HepG2 (cell line): ENCODE measurements around the gene ABAT. TPM values are rescaled to one million over a fixed set of nuclear protein-coding genes. Genes with fewer than 3 reads are reported as not detected.
A peak's percentile ranks its signal among the peaks of the same experiment; 100 is the strongest.

Experiments
- ARID2 ChIP-seq: sonication (generic); formaldehyde crosslinking; IDR thresholded peaks from 2 replicates; pipeline ENCODE4 v1.8.1; 2022; ENCODE audit warnings: mild to moderate bottlenecking, missing genetic modification reagents, borderline replicate concordance
- CAMTA2 ChIP-seq: sonication (generic); formaldehyde crosslinking; IDR thresholded peaks from 2 replicates; pipeline ENCODE4 v1.4.0; 2020; ENCODE audit warnings: mild to moderate bottlenecking, missing genetic modification reagents, borderline replicate concordance
- DR1 ChIP-seq: sonication (generic); formaldehyde crosslinking; IDR thresholded peaks from 2 replicates; pipeline ENCODE4 v1.8.0; 2021; ENCODE audit warnings: mild to moderate bottlenecking, missing genetic modification reagents, inconsistent platforms
- HOXA5 ChIP-seq: sonication (generic); formaldehyde crosslinking; IDR thresholded peaks from 2 replicates; pipeline ENCODE4 v1.4.0; 2020; ENCODE audit warnings: missing genetic modification reagents
- KLF16 ChIP-seq, 2 experiments: sonication (generic) in 1 of 2; formaldehyde crosslinking in 1 of 2; IDR thresholded peaks; 2 replicates each; pipeline versions ENCODE4 v1.6.1 to v1.8.0; 2016 to 2023; ENCODE audit warnings: missing genetic modification reagents in 2 of 2, missing compliant biosample characterization in 1 of 2
- MAZ ChIP-seq, 2 experiments: sonication (generic) in 1 of 2; formaldehyde crosslinking in 1 of 2; IDR thresholded peaks; 2 replicates each; pipeline versions ENCODE4 v1.5.0 to v1.6.1; 2012 to 2020; ENCODE audit warnings: low read depth in 2 of 2, mild to moderate bottlenecking in 2 of 2, borderline replicate concordance in 1 of 2, improper control_type of control experiment in 1 of 2, low read length in 1 of 2, missing genetic modification reagents in 1 of 2, moderate library complexity in 1 of 2
- MTA1 ChIP-seq: sonication (generic); formaldehyde crosslinking; IDR thresholded peaks from 2 replicates; pipeline ENCODE4 v1.4.0; 2020; ENCODE audit warnings: missing genetic modification reagents, mild to moderate bottlenecking, borderline replicate concordance
- NFKBIZ ChIP-seq: IDR thresholded peaks from 2 replicates; pipeline ENCODE4 v1.6.1; 2018; ENCODE audit warnings: missing genetic modification reagents, missing compliant biosample characterization
- NFYC ChIP-seq: IDR thresholded peaks from 2 replicates; pipeline ENCODE4 v1.6.1; 2016; ENCODE audit warnings: missing genetic modification reagents, missing compliant biosample characterization
- ONECUT2 ChIP-seq: sonication (generic); formaldehyde crosslinking; IDR thresholded peaks from 2 replicates; pipeline ENCODE4 v1.4.0; 2020; ENCODE audit warnings: missing genetic modification reagents
- PAWR ChIP-seq: sonication (generic); formaldehyde crosslinking; IDR thresholded peaks from 2 replicates; pipeline ENCODE4 v1.4.0; 2020; ENCODE audit warnings: missing genetic modification reagents, mild to moderate bottlenecking, borderline replicate concordance
- PCBP1 ChIP-seq: fragments of 200-400 bp; formaldehyde crosslinking; IDR thresholded peaks from 2 replicates; pipeline ENCODE4 v1.6.1; 2017; ENCODE audit warnings: mild to moderate bottlenecking, low read depth, low read length, borderline replicate concordance
- ZFX ChIP-seq: sonication (generic); formaldehyde crosslinking; IDR thresholded peaks from 2 replicates; pipeline ENCODE4 v1.4.0; 2020; ENCODE audit warnings: mild to moderate bottlenecking, low read depth, missing genetic modification reagents, moderate library complexity
- ZNF136 ChIP-seq: sonication (generic); formaldehyde crosslinking; IDR thresholded peaks from 2 replicates; pipeline ENCODE4 v1.8.1; 2022; ENCODE audit warnings: low read depth, mild to moderate bottlenecking, moderate library complexity, missing genetic modification reagents
- ZNF232 ChIP-seq: sonication (generic); formaldehyde crosslinking; IDR thresholded peaks from 2 replicates; pipeline ENCODE4 v1.4.0; 2020; ENCODE audit warnings: missing genetic modification reagents, borderline replicate concordance
- ZNF552 ChIP-seq: sonication (generic); formaldehyde crosslinking; IDR thresholded peaks from 2 replicates; pipeline ENCODE4 v1.9.0; 2022; ENCODE audit warnings: missing genetic modification reagents, mild to moderate bottlenecking, borderline replicate concordance
- ZNF556 ChIP-seq: sonication (generic); formaldehyde crosslinking; IDR thresholded peaks from 2 replicates; pipeline ENCODE4 v1.4.0; 2020; ENCODE audit warnings: mild to moderate bottlenecking, missing genetic modification reagents, borderline replicate concordance
- ZNF564 ChIP-seq: sonication (generic); formaldehyde crosslinking; IDR thresholded peaks from 2 replicates; pipeline ENCODE4 v1.8.1; 2023; ENCODE audit warnings: mild to moderate bottlenecking, missing genetic modification reagents
- ZNF75D ChIP-seq: sonication (generic); formaldehyde crosslinking; IDR thresholded peaks from 2 replicates; pipeline ENCODE4 v1.8.1; 2023; ENCODE audit warnings: missing genetic modification reagents, mild to moderate bottlenecking, borderline replicate concordance
- ZNF816 ChIP-seq: sonication (generic); formaldehyde crosslinking; IDR thresholded peaks from 2 replicates; pipeline ENCODE4 v1.8.0; 2022; ENCODE audit warnings: missing genetic modification reagents, mild to moderate bottlenecking, borderline replicate concordance
- polyA plus RNA-seq, 8 experiments: library from polyadenylated mRNA; depleted of rRNA in 3 of 8; stranded (reverse) in 7 of 8; unstranded in 1 of 8; fragments of >200 nt; fragmentation: Illumina TruSeq in 4 of 8; extraction: Trizol in 4 of 8; gene quantifications; 2 replicates each; pipeline versions ENCODE4 v1.2.1 to v1.2.3, GENCODE V29; 2011 to 2016; ENCODE audit warnings: low read depth in 4 of 8, missing spikeins in 1 of 8, mixed read lengths in 1 of 8; ENCODE audit not compliant: insufficient read depth in 1 of 8
- total RNA-seq, 5 experiments: library from RNA; depleted of rRNA; stranded (reverse); fragments of >200 nt; fragmentation: Illumina TruSeq; extraction: Trizol; gene quantifications; 2 replicates each; pipeline ENCODE4 v1.2.3, GENCODE V29; 2016; ENCODE audit warnings: low read depth in 1 of 5
- TF ChIP-seq, protein P1 (sequence below): IDR thresholded peaks from 2 replicates; pipeline ENCODE4 v1.6.1; 2016; ENCODE audit warnings: mild to moderate bottlenecking
- TF ChIP-seq, protein P2 (sequence below): sonication (generic); formaldehyde crosslinking; IDR thresholded peaks from 2 replicates; pipeline ENCODE4 v1.5.0; 2020; ENCODE audit warnings: mild to moderate bottlenecking, missing genetic modification reagents, borderline replicate concordance
- TF ChIP-seq, protein P3 (sequence below): IDR thresholded peaks from 2 replicates; pipeline ENCODE4 v1.6.1; 2012; ENCODE audit warnings: inconsistent platforms

The ABAT gene
- total and polyA plus RNA-seq, 2 of the 13 experiments (the other 11 are each of a cell fraction or from before 2014, with no cell fraction given) = 47.6 to 97.3 TPM

DNA sequence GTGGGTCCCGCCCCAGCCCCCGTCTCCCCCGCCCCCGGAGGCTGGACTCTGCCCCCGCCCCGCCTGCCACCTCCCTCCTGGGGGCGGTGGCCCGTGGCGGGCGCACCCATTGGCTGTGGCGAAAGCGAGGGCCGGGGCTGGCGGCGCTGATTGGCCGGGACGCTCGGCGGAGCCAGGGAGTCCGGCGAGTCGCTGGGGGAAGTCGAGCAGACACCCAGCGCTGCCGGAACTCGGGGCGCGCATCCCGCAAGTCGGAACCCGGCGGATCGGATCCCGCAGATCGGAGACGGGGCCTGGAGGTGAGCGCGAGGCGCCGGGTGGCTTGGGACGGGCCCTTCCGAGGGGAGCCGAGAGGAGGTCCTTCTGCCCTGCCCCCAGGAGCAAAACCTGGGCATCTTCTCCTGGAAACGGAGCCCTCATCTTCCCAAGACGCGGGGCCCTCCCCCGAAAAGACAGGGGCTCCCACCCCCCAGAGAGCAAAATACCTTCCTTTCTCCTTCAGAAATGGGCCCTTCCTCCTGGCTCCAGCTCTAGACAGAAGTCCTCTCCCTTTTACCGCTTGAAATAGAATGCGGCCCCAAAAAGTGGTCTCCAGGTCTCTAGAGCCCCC lies at the start of gene ABAT (continued):
- TF ChIP-seq ZNF556 (CRISPR knock-in tag) (peak; percentile 74; the same call in 1 of the 2 replicates), PAWR (CRISPR knock-in tag) (0 out of 2 replicates have a peak, but pooled peaks have one; percentile 53), NFYC (CRISPR knock-in tag) (peak; percentile 92), ZNF552 (CRISPR knock-in tag) (peak; percentile 50; the same call in 1 of the 2 replicates), ZFX (CRISPR knock-in tag) (peak; percentile 65; the same call in 1 of the 2 replicates), MAZ (IDR thresholded peaks at IDR 0.05; ENCODE audit: borderline replicate concordance, low read depth, low read length) (peak; percentile 95; the same call in 1 of the 2 replicates), MAZ (CRISPR knock-in tag; IDR thresholded peaks at IDR 0.05; ENCODE audit: low read depth) (peak; percentile 69; the same call in 1 of the 2 replicates), CAMTA2 (peak; percentile 94; the same call in 1 of the 2 replicates), ARID2 (no peak), ZNF564 (CRISPR knock-in tag) (peak; percentile 47), KLF16 (CRISPR knock-in tag; IDR thresholded peaks at IDR 0.05) (peak in 1 of 2 experiments; percentile 75; a peak in 1 of 4 replicates), NFKBIZ (CRISPR knock-in tag) (peak; percentile 71; the same call in 1 of the 2 replicates), MTA1 (CRISPR knock-in tag) (0 out of 2 replicates have a peak, but pooled peaks have one; percentile 39), ZNF136 (no peak), PCBP1 (0 out of 2 replicates have a peak, but pooled peaks have one; percentile 58), HOXA5 (CRISPR knock-in tag) (peak; percentile 77; the same call in 1 of the 2 replicates), DR1 (CRISPR knock-in tag) (peak; percentile 35; the same call in 1 of the 2 replicates), ZNF816 (CRISPR knock-in tag) (no peak), ZNF232 (CRISPR knock-in tag) (peak; percentile 94), ZNF75D (CRISPR knock-in tag) (0 out of 2 replicates have a peak, but pooled peaks have one; percentile 28), ONECUT2 (CRISPR knock-in tag) (0 out of 2 replicates have a peak, but pooled peaks have one; percentile 20)
- TF ChIP-seq, protein P1, sequence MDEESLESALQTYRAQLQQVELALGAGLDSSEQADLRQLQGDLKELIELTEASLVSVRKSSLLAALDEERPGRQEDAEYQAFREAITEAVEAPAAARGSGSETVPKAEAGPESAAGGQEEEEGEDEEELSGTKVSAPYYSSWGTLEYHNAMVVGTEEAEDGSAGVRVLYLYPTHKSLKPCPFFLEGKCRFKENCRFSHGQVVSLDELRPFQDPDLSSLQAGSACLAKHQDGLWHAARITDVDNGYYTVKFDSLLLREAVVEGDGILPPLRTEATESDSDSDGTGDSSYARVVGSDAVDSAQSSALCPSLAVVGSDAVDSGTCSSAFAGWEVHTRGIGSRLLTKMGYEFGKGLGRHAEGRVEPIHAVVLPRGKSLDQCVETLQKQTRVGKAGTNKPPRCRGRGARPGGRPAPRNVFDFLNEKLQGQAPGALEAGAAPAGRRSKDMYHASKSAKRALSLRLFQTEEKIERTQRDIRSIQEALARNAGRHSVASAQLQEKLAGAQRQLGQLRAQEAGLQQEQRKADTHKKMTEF = peak; percentile 75
- TF ChIP-seq, protein P2, sequence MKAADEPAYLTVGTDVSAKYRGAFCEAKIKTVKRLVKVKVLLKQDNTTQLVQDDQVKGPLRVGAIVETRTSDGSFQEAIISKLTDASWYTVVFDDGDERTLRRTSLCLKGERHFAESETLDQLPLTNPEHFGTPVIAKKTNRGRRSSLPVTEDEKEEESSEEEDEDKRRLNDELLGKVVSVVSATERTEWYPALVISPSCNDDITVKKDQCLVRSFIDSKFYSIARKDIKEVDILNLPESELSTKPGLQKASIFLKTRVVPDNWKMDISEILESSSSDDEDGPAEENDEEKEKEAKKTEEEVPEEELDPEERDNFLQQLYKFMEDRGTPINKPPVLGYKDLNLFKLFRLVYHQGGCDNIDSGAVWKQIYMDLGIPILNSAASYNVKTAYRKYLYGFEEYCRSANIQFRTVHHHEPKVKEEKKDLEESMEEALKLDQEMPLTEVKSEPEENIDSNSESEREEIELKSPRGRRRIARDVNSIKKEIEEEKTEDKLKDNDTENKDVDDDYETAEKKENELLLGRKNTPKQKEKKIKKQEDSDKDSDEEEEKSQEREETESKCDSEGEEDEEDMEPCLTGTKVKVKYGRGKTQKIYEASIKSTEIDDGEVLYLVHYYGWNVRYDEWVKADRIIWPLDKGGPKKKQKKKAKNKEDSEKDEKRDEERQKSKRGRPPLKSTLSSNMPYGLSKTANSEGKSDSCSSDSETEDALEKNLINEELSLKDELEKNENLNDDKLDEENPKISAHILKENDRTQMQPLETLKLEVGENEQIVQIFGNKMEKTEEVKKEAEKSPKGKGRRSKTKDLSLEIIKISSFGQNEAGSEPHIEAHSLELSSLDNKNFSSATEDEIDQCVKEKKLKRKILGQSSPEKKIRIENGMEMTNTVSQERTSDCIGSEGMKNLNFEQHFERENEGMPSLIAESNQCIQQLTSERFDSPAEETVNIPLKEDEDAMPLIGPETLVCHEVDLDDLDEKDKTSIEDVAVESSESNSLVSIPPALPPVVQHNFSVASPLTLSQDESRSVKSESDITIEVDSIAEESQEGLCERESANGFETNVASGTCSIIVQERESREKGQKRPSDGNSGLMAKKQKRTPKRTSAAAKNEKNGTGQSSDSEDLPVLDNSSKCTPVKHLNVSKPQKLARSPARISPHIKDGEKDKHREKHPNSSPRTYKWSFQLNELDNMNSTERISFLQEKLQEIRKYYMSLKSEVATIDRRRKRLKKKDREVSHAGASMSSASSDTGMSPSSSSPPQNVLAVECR (CRISPR knock-in tag) = peak; percentile 98
- TF ChIP-seq, protein P3, sequence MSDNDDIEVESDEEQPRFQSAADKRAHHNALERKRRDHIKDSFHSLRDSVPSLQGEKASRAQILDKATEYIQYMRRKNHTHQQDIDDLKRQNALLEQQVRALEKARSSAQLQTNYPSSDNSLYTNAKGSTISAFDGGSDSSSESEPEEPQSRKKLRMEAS = peak; percentile 67; the same call in 1 of the 2 replicates
